Measurements from ENCODE around the gene TMEM254.
A peak's percentile ranks its signal among the peaks of the same experiment; 100 is the strongest.
"Not testable (repeated sequence)": the region's sequence is repeated elsewhere in the genome, so short reads cannot be mapped to it uniquely, and the experiment has no call there.

The TMEM254 gene

DNA sequence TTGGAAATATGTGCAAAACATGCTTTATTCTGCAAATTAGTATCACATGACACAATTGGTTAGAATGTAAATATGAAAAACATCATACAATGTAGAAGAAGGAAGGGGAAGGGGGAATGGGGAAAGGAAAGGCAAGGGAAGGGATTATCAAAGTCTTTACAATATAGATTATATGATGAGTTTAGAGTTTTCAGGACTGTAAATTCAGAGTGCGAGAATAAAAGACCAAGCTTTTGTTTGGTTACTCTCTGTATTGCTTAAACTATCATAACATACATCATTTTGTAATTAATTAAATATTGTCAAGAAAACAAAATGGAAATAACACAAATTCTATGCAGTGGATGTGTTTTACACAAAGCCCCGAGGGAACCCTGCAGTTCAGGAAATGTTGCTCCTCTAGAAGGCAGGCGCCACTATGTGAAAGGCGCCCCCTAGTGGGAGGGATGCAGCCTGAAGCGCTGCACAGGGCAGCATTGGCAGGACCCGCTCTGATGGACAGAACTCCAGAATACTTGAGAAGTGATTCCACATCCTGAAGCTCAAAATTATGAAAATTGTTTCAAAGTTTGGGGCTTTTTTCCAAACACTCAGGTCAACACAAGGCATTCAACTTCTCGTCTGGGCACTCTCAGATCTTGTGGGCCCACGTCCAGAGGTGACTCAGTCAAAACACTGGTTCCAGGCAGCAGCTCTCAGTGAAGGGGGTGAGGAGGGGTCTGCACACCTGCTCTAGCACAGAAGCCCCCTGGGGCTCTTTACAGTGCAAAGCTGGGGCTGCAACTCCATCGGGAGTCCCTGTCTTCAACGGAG is 31.6 kb upstream of the TMEM254 start:
- Histone ChIP-seq H3K36me3 (ENCODE audit: control insufficient read depth, insufficient read depth, low read length) (no peaks in the 10 kb centered on the region), H3K27ac (ENCODE audit: low read length) (no peak overlapping the region), H3K4me3 (ENCODE audit: low read length) (no peak overlapping the region), H3K27me3 (ENCODE audit: control insufficient read depth, insufficient read depth, low read length) (no peaks in the 10 kb centered on the region), H3K4me1 (ENCODE audit: control insufficient read depth, insufficient read depth, low read length) (no peaks in the 10 kb centered on the region), H3K9me3 (ENCODE audit: control insufficient read depth, insufficient read depth, low read length) (no peaks in the 10 kb centered on the region)
- DNase-seq (ENCODE audit: low read depth, low spot score), result peak; percentile 74
- WGBS (ENCODE audit: insufficient coverage, insufficient read length), result no CpG with 5 or more reads among the region's 10 CpGs

DNA sequence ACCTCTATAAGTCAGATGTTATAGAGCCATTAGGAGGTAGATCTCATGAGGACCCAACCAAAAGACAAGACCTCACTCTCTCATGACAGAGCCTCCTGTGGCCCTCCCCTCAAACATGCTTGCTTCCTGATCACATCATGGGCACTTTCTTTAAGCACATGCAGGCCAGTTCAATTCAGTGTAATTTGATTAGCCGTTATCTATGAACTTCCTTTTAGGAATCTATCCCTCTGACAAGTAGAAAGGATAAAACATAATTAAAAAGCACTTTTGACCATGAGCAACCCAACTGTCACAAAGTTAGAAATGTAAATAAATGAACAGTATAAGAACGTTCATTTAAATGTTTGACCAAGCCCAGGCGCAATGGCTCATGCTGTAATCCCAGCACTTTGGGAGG is 27.7 kb upstream of the TMEM254 start:
- no CpG with 5 or more reads among the region's 3 CpGs for WGBS (ENCODE audit: insufficient coverage, insufficient read length)
- no peak overlapping the region for H3K27ac ChIP-seq (ENCODE audit: low read length)
- no peaks in the 10 kb centered on the region for H3K27me3 ChIP-seq (ENCODE audit: control insufficient read depth, insufficient read depth, low read length)
- H3K36me3 ChIP-seq (ENCODE audit: control insufficient read depth, insufficient read depth, low read length), result no peaks in the 10 kb centered on the region
- DNase-seq (ENCODE audit: low read depth, low spot score), result no peak
- H3K9me3 ChIP-seq (ENCODE audit: control insufficient read depth, insufficient read depth, low read length), result no peaks in the 10 kb centered on the region
- no peak overlapping the region for H3K4me3 ChIP-seq (ENCODE audit: low read length)
- H3K4me1 ChIP-seq (ENCODE audit: control insufficient read depth, insufficient read depth, low read length), result no peaks in the 10 kb centered on the region

DNA sequence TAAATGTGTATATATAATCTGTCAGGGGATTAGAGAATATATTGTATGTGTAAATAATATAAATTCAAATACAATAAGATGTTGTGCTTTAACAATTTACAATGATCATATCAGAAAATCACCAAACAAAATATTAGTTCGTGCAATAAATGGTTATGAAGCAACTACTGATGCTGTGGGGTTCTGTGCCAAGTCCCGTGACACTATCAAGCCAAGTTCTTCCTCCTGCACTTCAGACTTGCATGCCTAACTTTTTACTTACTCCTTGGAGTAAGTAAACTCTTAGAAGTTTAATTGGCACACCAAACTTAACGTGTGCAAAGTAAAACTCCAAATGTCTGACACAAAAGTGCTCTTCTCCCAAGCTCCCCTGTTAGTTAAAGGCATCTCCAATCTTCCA is 26.5 kb upstream of the TMEM254 start:
- no peaks in the 10 kb centered on the region for H3K4me1 ChIP-seq (ENCODE audit: control insufficient read depth, insufficient read depth, low read length)
- no peaks in the 10 kb centered on the region for H3K9me3 ChIP-seq (ENCODE audit: control insufficient read depth, insufficient read depth, low read length)
- no peak for DNase-seq (ENCODE audit: low read depth, low spot score)
- no peak overlapping the region for H3K4me3 ChIP-seq (ENCODE audit: low read length)
- H3K36me3 ChIP-seq (ENCODE audit: control insufficient read depth, insufficient read depth, low read length), result no peaks in the 10 kb centered on the region
- no peak overlapping the region for H3K27ac ChIP-seq (ENCODE audit: low read length)
- H3K27me3 ChIP-seq (ENCODE audit: control insufficient read depth, insufficient read depth, low read length), result no peaks in the 10 kb centered on the region
- no CpG with 5 or more reads among the region's 3 CpGs for WGBS (ENCODE audit: insufficient coverage, insufficient read length)

DNA sequence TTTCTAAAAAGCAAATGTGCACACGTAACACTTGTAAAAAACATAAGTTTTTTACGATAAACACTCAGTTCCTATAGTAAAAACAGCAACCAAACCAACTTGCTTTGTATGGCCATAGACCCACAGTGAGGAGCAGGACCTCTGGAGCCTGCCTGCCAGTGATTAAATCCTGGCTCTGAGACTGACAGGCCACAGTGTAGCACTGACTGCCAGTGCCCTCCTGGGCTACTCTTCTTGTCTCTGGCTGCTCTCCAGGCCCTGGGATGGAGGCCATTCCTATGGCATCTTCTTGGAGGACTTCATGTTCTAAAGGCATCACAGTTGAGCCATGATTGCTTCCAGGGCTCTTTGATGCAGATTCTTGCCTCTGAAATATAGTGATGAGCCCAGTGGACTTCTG is 22.7 kb upstream of the TMEM254 start:
- H3K4me1 ChIP-seq (ENCODE audit: control insufficient read depth, insufficient read depth, low read length), result no peaks in the 10 kb centered on the region
- H3K27me3 ChIP-seq (ENCODE audit: control insufficient read depth, insufficient read depth, low read length), result no peaks in the 10 kb centered on the region
- H3K9me3 ChIP-seq (ENCODE audit: control insufficient read depth, insufficient read depth, low read length), result no peaks in the 10 kb centered on the region
- no peak for DNase-seq (ENCODE audit: low read depth, low spot score)
- H3K27ac ChIP-seq (ENCODE audit: low read length), result no peak overlapping the region
- H3K36me3 ChIP-seq (ENCODE audit: control insufficient read depth, insufficient read depth, low read length), result no peaks in the 10 kb centered on the region
- 100% methylated on average over 2 of the region's 2 CpGs for WGBS (ENCODE audit: insufficient coverage, insufficient read length)
- no peak overlapping the region for H3K4me3 ChIP-seq (ENCODE audit: low read length)

DNA sequence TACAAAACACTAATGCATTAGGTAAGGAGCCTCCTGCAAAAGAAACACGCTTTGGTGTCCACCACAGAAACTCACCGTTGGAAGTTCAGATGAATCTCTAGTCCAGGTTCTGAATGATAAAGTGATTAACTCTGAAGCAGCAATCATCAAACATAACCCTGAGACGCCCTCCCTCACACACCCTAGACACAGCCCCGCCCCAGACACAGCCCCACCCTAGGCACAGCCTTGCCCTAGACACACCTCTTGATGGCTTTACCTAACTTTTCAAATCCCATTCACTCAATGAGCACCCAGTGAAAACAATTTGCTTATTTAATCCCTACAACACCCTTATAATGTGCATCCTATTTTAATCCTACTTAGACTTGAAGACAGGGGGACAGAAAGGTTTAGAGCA is 21.3 kb upstream of the TMEM254 start:
- Histone ChIP-seq H3K9me3 (ENCODE audit: control insufficient read depth, insufficient read depth, low read length) (no peaks in the 10 kb centered on the region), H3K27me3 (ENCODE audit: control insufficient read depth, insufficient read depth, low read length) (no peaks in the 10 kb centered on the region), H3K27ac (ENCODE audit: low read length) (no peak overlapping the region), H3K36me3 (ENCODE audit: control insufficient read depth, insufficient read depth, low read length) (no peaks in the 10 kb centered on the region), H3K4me3 (ENCODE audit: low read length) (no peak overlapping the region), H3K4me1 (ENCODE audit: control insufficient read depth, insufficient read depth, low read length) (no peaks in the 10 kb centered on the region)
- no peak for DNase-seq (ENCODE audit: low read depth, low spot score)
- no CpG with 5 or more reads among the region's 4 CpGs for WGBS (ENCODE audit: insufficient coverage, insufficient read length)

DNA sequence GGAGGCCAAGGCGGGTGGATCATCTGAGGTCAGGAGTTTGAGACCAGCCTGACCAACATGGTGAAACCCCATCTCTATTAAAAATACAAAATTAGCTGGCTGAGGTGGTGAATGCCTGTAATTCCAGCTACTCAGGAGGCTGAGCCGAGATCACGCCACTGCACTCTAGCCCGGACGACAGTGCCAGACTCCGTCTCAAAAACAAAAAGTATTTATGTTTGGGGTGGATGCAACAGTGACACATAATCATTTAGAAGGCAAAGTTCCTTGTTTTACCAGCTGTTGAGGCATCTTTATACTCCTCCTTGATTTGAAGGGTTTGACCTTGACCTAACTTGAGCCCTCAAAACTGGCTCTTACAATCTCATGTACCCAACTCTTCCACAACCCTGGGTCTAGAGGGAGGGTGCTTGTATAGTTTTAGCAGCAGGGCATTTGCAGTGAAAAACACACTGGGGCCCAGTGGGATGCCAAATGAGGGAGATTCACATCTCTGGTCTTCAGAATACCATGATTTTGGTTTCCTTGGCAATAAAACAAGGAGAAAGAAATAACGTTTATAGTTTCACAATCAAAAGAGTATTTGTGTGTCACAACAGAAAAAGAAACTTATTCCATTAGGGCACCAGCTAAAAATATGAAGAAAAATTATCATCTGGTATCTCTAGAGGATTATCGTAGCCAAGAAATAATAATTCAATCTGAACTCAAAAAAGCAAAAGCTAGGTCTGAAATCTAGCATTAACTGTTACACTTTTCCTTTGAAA is 14.2 kb upstream of the TMEM254 start:
- no CpG with 5 or more reads among the region's 8 CpGs for WGBS (ENCODE audit: insufficient coverage, insufficient read length)
- no peaks in the 10 kb centered on the region for H3K27me3 ChIP-seq (ENCODE audit: control insufficient read depth, insufficient read depth, low read length)
- no peak overlapping the region for H3K4me3 ChIP-seq (ENCODE audit: low read length)
- H3K36me3 ChIP-seq (ENCODE audit: control insufficient read depth, insufficient read depth, low read length), result no peaks in the 10 kb centered on the region
- no peak for DNase-seq (ENCODE audit: low read depth, low spot score)
- no peaks in the 10 kb centered on the region; the same call in 1 of the 2 replicates for H3K9me3 ChIP-seq (ENCODE audit: control insufficient read depth, insufficient read depth, low read length)
- H3K27ac ChIP-seq (ENCODE audit: low read length), result no peak overlapping the region
- H3K4me1 ChIP-seq (ENCODE audit: control insufficient read depth, insufficient read depth, low read length), result no peaks in the 10 kb centered on the region

DNA sequence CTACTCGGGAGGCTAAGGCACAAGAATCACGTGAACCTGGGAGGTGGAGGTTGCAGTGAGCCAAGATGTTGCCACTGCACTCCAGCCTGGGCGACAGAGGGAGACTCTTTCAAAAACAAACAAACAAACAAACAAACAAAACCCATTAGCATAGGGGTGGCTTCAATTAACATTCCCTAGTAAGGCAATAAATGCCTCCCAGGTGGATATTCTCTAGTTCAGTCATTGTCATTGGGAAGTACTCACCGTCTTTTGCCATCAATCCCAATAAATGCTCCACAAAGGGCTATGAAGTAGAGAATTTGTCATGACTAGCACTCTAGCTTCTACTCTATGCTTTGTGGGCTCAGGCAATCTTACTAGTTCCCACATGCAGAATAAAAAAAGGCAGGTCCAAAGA is 11.7 kb upstream of the TMEM254 start:
- no peaks in the 10 kb centered on the region; the same call in 1 of the 2 replicates for H3K9me3 ChIP-seq (ENCODE audit: control insufficient read depth, insufficient read depth, low read length)
- no peaks in the 10 kb centered on the region for H3K27me3 ChIP-seq (ENCODE audit: control insufficient read depth, insufficient read depth, low read length)
- no CpG with 5 or more reads among the region's 4 CpGs for WGBS (ENCODE audit: insufficient coverage, insufficient read length)

DNA sequence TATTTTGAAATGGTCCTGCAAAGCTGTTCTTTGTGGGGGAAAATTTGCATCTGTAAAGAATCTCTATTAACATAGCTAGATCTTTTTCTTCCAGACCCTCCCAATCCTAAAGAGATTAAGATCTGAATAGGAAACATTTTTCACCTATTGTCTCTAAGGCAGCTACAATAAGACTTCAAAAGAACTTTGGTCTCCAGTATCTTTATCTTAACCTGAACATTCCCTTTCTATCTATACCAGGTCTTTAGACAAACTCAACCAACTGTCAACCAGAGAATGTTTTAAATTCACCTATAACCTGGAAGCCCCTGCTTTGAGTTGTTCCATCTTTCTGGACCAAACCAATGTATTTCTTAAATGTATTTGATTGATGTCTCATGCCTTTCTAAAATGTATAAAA is 10.6 kb upstream of the TMEM254 start:
- H3K4me3 ChIP-seq (ENCODE audit: low read length); H3K27me3 ChIP-seq (ENCODE audit: control insufficient read depth, insufficient read depth, low read length); H3K9me3 ChIP-seq (ENCODE audit: control insufficient read depth, insufficient read depth, low read length); H3K36me3 ChIP-seq (ENCODE audit: control insufficient read depth, insufficient read depth, low read length); H3K4me1 ChIP-seq (ENCODE audit: control insufficient read depth, insufficient read depth, low read length); DNase-seq (ENCODE audit: low read depth, low spot score); H3K27ac ChIP-seq (ENCODE audit: low read length): not testable (repeated sequence)

More for the DNA sequence above, 11.7 kb upstream of the TMEM254 start:
- Histone ChIP-seq H3K4me3 (ENCODE audit: low read length) (no peak overlapping the region), H3K36me3 (ENCODE audit: control insufficient read depth, insufficient read depth, low read length) (no peaks in the 10 kb centered on the region), H3K4me1 (ENCODE audit: control insufficient read depth, insufficient read depth, low read length) (peaks cover 2% of the 10 kb centered on the region), H3K27ac (ENCODE audit: low read length) (no peak overlapping the region)
- DNase-seq (ENCODE audit: low read depth, low spot score), result no peak

DNA sequence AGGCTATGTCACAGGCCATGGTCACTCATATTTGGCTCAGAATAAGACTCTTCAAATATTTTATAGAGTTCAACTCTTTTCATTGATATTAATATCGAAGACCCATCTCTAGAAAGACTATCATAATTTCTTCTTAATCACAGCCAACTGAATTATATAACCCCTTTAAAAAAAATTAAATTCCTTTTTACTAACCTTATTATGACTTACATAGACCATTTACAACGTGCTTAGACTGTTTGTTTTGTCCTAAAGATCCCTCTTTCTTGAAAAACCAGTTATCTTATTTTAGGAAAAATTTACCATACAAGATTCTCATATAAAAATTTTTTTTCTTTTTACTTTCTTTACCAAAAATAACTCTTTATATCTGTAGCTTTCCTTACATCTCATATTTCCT is 10.2 kb upstream of the TMEM254 start:
- Histone ChIP-seq H3K36me3 (ENCODE audit: control insufficient read depth, insufficient read depth, low read length) (no peaks in the 10 kb centered on the region), H3K4me1 (ENCODE audit: control insufficient read depth, insufficient read depth, low read length) (peaks cover 2% of the 10 kb centered on the region), H3K27me3 (ENCODE audit: control insufficient read depth, insufficient read depth, low read length) (no peaks in the 10 kb centered on the region), H3K4me3 (ENCODE audit: low read length) (no peak overlapping the region), H3K27ac (ENCODE audit: low read length) (no peak overlapping the region), H3K9me3 (ENCODE audit: control insufficient read depth, insufficient read depth, low read length) (no peaks in the 10 kb centered on the region; the same call in 1 of the 2 replicates)
- DNase-seq (ENCODE audit: low read depth, low spot score), result no peak
- WGBS (ENCODE audit: insufficient coverage, insufficient read length), result 100% methylated on average over 2 of the region's 2 CpGs

DNA sequence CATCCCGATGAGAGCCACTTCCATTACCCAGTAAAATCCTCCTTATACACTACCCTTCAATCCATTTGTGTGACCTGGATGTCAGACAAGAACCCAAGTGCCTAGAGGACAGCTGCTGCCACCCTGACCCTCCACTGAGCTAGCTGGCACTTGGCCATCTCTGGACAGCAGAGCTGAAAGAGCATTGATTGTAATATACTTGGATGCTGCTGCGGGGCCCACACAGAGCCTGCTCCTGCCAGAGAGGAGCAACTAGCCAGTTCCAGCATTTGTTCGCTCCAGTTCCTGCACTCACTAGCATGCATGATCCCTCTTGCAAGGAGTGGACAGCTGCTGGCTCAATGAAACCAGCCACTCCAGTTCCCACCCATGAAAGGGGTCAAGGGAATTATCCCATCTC is 8.4 kb upstream of the TMEM254 start:
- DNase-seq (ENCODE audit: low read depth, low spot score), result no peak
- peaks cover 2% of the 10 kb centered on the region for H3K4me1 ChIP-seq (ENCODE audit: control insufficient read depth, insufficient read depth, low read length)
- WGBS (ENCODE audit: insufficient coverage, insufficient read length), result no CpG with 5 or more reads among the region's 3 CpGs
- H3K4me3 ChIP-seq (ENCODE audit: low read length), result no peak overlapping the region
- no peaks in the 10 kb centered on the region for H3K36me3 ChIP-seq (ENCODE audit: control insufficient read depth, insufficient read depth, low read length)
- no peaks in the 10 kb centered on the region; the same call in 1 of the 2 replicates for H3K9me3 ChIP-seq (ENCODE audit: control insufficient read depth, insufficient read depth, low read length)
- H3K27ac ChIP-seq (ENCODE audit: low read length), result no peak overlapping the region
- no peaks in the 10 kb centered on the region for H3K27me3 ChIP-seq (ENCODE audit: control insufficient read depth, insufficient read depth, low read length)

Measured in iPS DF 6.9 (cell line).